Loucy (cell line): ENCODE results near the gene NIP7.

Source experiments
- H2AFZ ChIP-seq: fragments of 200-600 bp; sonication (generic); 2 replicates; pipeline ENCODE4 v1.6.0; 2016; ENCODE audit warnings: antibody characterized with exemption, mild to moderate bottlenecking, low read length, moderate library complexity
- H3F3A ChIP-seq: fragments of 200-600 bp; 2 replicates; pipeline ENCODE4 v1.6.0; 2016; ENCODE audit warnings: antibody characterized with exemption, low read depth, mild to moderate bottlenecking
- H3K27me3 ChIP-seq: fragments of 200-600 bp; sonication (generic); 2 replicates; pipeline ENCODE4 v1.6.1; 2014; ENCODE audit warnings: low read length, mild to moderate bottlenecking; ENCODE audit not compliant: insufficient read depth, poor library complexity, severe bottlenecking
- H3K36me3 ChIP-seq: fragments of 200-600 bp; sonication (generic); 2 replicates; pipeline ENCODE4 v1.6.1; 2016; ENCODE audit warnings: low read length; ENCODE audit not compliant: insufficient read depth
- H3K4me1 ChIP-seq: fragments of 200-600 bp; sonication (generic); 2 replicates; pipeline ENCODE4 v1.5.1; 2014; ENCODE audit warnings: low read length, mild to moderate bottlenecking; ENCODE audit not compliant: insufficient read depth, poor library complexity, severe bottlenecking
- H3K4me2 ChIP-seq: fragments of 200-600 bp; sonication (generic); 2 replicates; pipeline ENCODE4 v1.6.0; 2014; ENCODE audit warnings: antibody characterized with exemption, low read length, low read depth, mild to moderate bottlenecking; ENCODE audit not compliant: poor library complexity, severe bottlenecking
- H3K4me3 ChIP-seq: fragments of 200-600 bp; sonication (generic); 2 replicates; pipeline ENCODE4 v1.5.1; 2014; ENCODE audit warnings: low read length, mild to moderate bottlenecking, mixed read lengths; ENCODE audit not compliant: poor library complexity, severe bottlenecking
- H3K79me2 ChIP-seq: fragments of 200-600 bp; sonication (generic); 2 replicates; pipeline ENCODE4 v1.6.1; 2014; ENCODE audit warnings: low read length; ENCODE audit not compliant: insufficient read depth
- H3K9ac ChIP-seq: fragments of 200-600 bp; sonication (generic); 2 replicates; pipeline ENCODE4 v1.6.0; 2014; ENCODE audit warnings: mild to moderate bottlenecking, low read depth, low read length, moderate library complexity; ENCODE audit not compliant: poor library complexity, severe bottlenecking
- H3K9me2 ChIP-seq: fragments of 200-600 bp; sonication (generic); replicated peaks from 2 replicates; pipeline ENCODE4 v1.6.1; 2016; ENCODE audit warnings: low read depth, low read length, mixed read lengths
- H3K9me3 ChIP-seq: fragments of 200-600 bp; sonication (generic); 2 replicates; pipeline ENCODE4 v1.6.1; 2014; ENCODE audit warnings: mild to moderate bottlenecking, antibody characterized with exemption, low read length, low read depth; ENCODE audit not compliant: insufficient read depth
- H4K20me1 ChIP-seq: fragments of 200-600 bp; sonication (generic); 2 replicates; pipeline ENCODE4 v1.6.0; 2014; ENCODE audit warnings: antibody characterized with exemption, low read length, mild to moderate bottlenecking; ENCODE audit not compliant: insufficient read depth, poor library complexity, severe bottlenecking
- CTCF ChIP-seq: fragments of 200-600 bp; sonication (generic); conservative IDR thresholded peaks from 2 replicates; pipeline ENCODE4 v1.5.1; 2014; ENCODE audit warnings: mild to moderate bottlenecking, antibody characterized with exemption, low read length
- EZH2phosphoT487 ChIP-seq: fragments of 200-600 bp; IDR thresholded peaks from 2 replicates; pipeline ENCODE4 v1.6.1; 2018; ENCODE audit warnings: antibody characterized with exemption, mild to moderate bottlenecking, moderate library complexity, borderline replicate concordance

NIP7 gene

GRCh38 chr16:69314534-69314933 is 25.0 kb upstream of the NIP7 start:
- peaks cover 61% of the 10 kb centered on the region for H3K79me2 ChIP-seq
- peaks cover 35% of the 10 kb centered on the region; the same call in 1 of the 2 replicates for H3K36me3 ChIP-seq
- H3F3A ChIP-seq: no peaks in the 10 kb centered on the region
- peaks cover 6% of the 10 kb centered on the region for H3K4me1 ChIP-seq
- no peaks in the 10 kb centered on the region for H3K27me3 ChIP-seq
- no peaks in the 10 kb centered on the region for H3K9me2 ChIP-seq
- H2AFZ ChIP-seq: no peak overlapping the region
- no peaks in the 10 kb centered on the region for H3K9me3 ChIP-seq
- TF ChIP-seq EZH2phosphoT487: no peak
- TF ChIP-seq CTCF: no peak
- H3K4me2 ChIP-seq: peak overlapping the region; percentile 98
- peak overlapping the region; percentile 32 for H3K9ac ChIP-seq
- H4K20me1 ChIP-seq: peaks cover 33% of the 10 kb centered on the region
- no peak overlapping the region for H3K4me3 ChIP-seq

- H3K27me3 ChIP-seq: no peaks in the 10 kb centered on the region
- peaks cover 33% of the 10 kb centered on the region for H4K20me1 ChIP-seq
- no peak overlapping the region for H3K4me3 ChIP-seq
- H3K9ac ChIP-seq: no peak overlapping the region
- no peak overlapping the region for H3K4me2 ChIP-seq
- H3F3A ChIP-seq: no peaks in the 10 kb centered on the region
- H3K9me2 ChIP-seq: no peaks in the 10 kb centered on the region
- H3K36me3 ChIP-seq: peaks cover 47% of the 10 kb centered on the region; the same call in 1 of the 2 replicates
- peaks cover 1% of the 10 kb centered on the region for H3K4me1 ChIP-seq
- H3K9me3 ChIP-seq: no peaks in the 10 kb centered on the region
- no peak overlapping the region for H2AFZ ChIP-seq
- peaks cover 61% of the 10 kb centered on the region for H3K79me2 ChIP-seq
- TF ChIP-seq EZH2phosphoT487: no peak
These were observed 23.9 kb upstream of the NIP7 start for GRCh38 chr16:69315486-69316311.

GRCh38 chr16:69316595-69317034 is 23.0 kb upstream of the NIP7 start:
- peaks cover 31% of the 10 kb centered on the region for H4K20me1 ChIP-seq
- H3K79me2 ChIP-seq: peaks cover 62% of the 10 kb centered on the region
- H2AFZ ChIP-seq: no peak overlapping the region
- no peaks in the 10 kb centered on the region for H3K9me2 ChIP-seq
- H3K27me3 ChIP-seq: no peaks in the 10 kb centered on the region
- H3F3A ChIP-seq: no peaks in the 10 kb centered on the region
- H3K36me3 ChIP-seq: peaks cover 56% of the 10 kb centered on the region; the same call in 1 of the 2 replicates
- TF ChIP-seq EZH2phosphoT487 (no peak), CTCF (no peak)
- H3K4me1 ChIP-seq: no peaks in the 10 kb centered on the region
- H3K4me3 ChIP-seq: no peak overlapping the region
- H3K9ac ChIP-seq: no peak overlapping the region
- H3K4me2 ChIP-seq: no peak overlapping the region
- no peaks in the 10 kb centered on the region for H3K9me3 ChIP-seq
